ENCODE data around the gene DNAH1. TPM values are rescaled to one million over a fixed set of nuclear protein-coding genes. Genes with fewer than 3 reads are reported as not detected.

DNAH1 gene
- total and polyA plus RNA-seq, 2 of the 4 experiments (the other 2 are of a cell fraction): 2.0 to 4.0 TPM

- Histone ChIP-seq H3K9me1 (ENCODE audit: insufficient read depth, low read length) (no peaks in the 10 kb centered on the region), H3K18ac (ENCODE audit: low read depth, low read length) (no peak overlapping the region), H3K4me1 (ENCODE audit: control insufficient read depth, insufficient read depth, low read length) (no peaks in the 10 kb centered on the region), H3K27me3 (ENCODE audit: control insufficient read depth, insufficient read depth, low read length) (no peaks in the 10 kb centered on the region), H3K79me1 (ENCODE audit: low read depth in 1 of 2, low read length in 2 of 2) (no peaks in the 10 kb centered on the region), H2BK20ac (ENCODE audit: low read depth, low read length) (no peak overlapping the region), H3K14ac (replicated peaks; ENCODE audit: low read depth, low read length) (no peak overlapping the region), H2BK5ac (ENCODE audit: low read depth, low read length, poor library complexity, severe bottlenecking) (no peak overlapping the region), H3K9me3 (ENCODE audit: control insufficient read depth, insufficient read depth, low read length) (no peaks in the 10 kb centered on the region), H3K56ac (ENCODE audit: extremely low read depth, insufficient read depth, low read length) (no peak overlapping the region), H2AK9ac (replicated peaks; ENCODE audit: low read depth, low read length, poor library complexity) (no peak overlapping the region), H2BK120ac (ENCODE audit: low read depth, low read length) (no peak overlapping the region), H3K27ac (ENCODE audit: insufficient read depth, low read length) (no peak overlapping the region), H3K36me3 (ENCODE audit: control insufficient read depth, insufficient read depth, low read length) (no peaks in the 10 kb centered on the region), H3K4me2 (ENCODE audit: low read depth, low read length) (no peak overlapping the region), H3K4ac (ENCODE audit: low read depth, low read length) (no peak overlapping the region), H2BK15ac (ENCODE audit: low read depth, low read length) (no peak overlapping the region), H2AFZ (replicated peaks; ENCODE audit: low read length, poor library complexity) (no peak overlapping the region), H3K9ac (ENCODE audit: low read depth, low read length) (no peak overlapping the region), H3K4me3 (ENCODE audit: insufficient read depth, low read depth, low read length) (no peak overlapping the region), H3K23ac (ENCODE audit: low read depth, low read length) (no peak overlapping the region), H4K20me1 (ENCODE audit: insufficient read depth, low read length) (no peaks in the 10 kb centered on the region), H4K91ac (ENCODE audit: insufficient read depth, low read depth, low read length) (no peak overlapping the region), H4K8ac (ENCODE audit: low read depth in 2 of 2, low read length in 2 of 2) (no peak overlapping the region), H4K5ac (ENCODE audit: low read depth, low read length) (no peak overlapping the region), H2AK5ac (ENCODE audit: low read depth, low read length) (no peak overlapping the region)
- ChIA-PET POLR2A (ENCODE audit: unreplicated experiment) (no interaction called here), CTCF (no interaction called here)
- DNase-seq (no peak), ATAC-seq (ENCODE audit: low read depth) (no peak)
- TF ChIP-seq MAFK (IDR thresholded peaks at IDR 0.05; ENCODE audit: low read depth, low read length) (no peak), RFX5 (IDR thresholded peaks at IDR 0.05; ENCODE audit: low read depth, low read length) (no peak), BHLHE40 (IDR thresholded peaks at IDR 0.05; ENCODE audit: low read depth, low read length) (no peak), POLR2A (IDR thresholded peaks at IDR 0.05; ENCODE audit: low read depth, low read length) (no peak), SMC3 (IDR thresholded peaks at IDR 0.05; ENCODE audit: low read depth, low read length) (no peak), MXI1 (IDR thresholded peaks at IDR 0.05; ENCODE audit: borderline replicate concordance, low read depth, low read length) (no peak), CTCF (conservative IDR thresholded peaks at IDR 0.05; ENCODE audit: low read depth, low read length) (no peak), USF2 (IDR thresholded peaks at IDR 0.05; ENCODE audit: low read depth, low read length) (no peak), RCOR1 (IDR thresholded peaks at IDR 0.05; ENCODE audit: insufficient replicate concordance, low read length) (no peak), NFE2L2 (IDR thresholded peaks at IDR 0.05; ENCODE audit: low read depth, low read length) (no peak), MAZ (IDR thresholded peaks at IDR 0.05; ENCODE audit: borderline replicate concordance, low read depth, low read length) (no peak), CEBPB (IDR thresholded peaks at IDR 0.05; ENCODE audit: low read depth, low read length) (no peak), RAD21 (IDR thresholded peaks at IDR 0.05; ENCODE audit: low read length) (no peak), FOS (IDR thresholded peaks at IDR 0.05; ENCODE audit: low read depth, low read length) (no peak), CHD1 (IDR thresholded peaks at IDR 0.05; ENCODE audit: low read depth, low read length) (no peak), ELK1 (IDR thresholded peaks at IDR 0.05; ENCODE audit: borderline replicate concordance, low read depth, low read length) (no peak)
- dilution Hi-C loops (cut with HindIII; ENCODE audit: low sequenced_read_pairs, unreplicated experiment): no loop called here
- BruUV-seq (replicated peaks): no TSS peak
- 96% methylated on average over 4 of the region's 12 CpGs; no CpG with 5 or more reads in 1 of the 2 experiments for WGBS, 2 experiments (ENCODE audit: extremely low coverage in 2 of 2, insufficient read length in 1 of 2)
- intact Hi-C loops (cut with micrococcal nuclease): no loop called here
- in situ Hi-C loops (cut with MboI; ENCODE audit: low sequenced_read_pairs): no loop called here
Observed at GRCh38 chr3:52331091-52331490, 15.0 kb downstream of the DNAH1 start.
